B cell (primary cell): ENCODE results near the gene PCDHGA2. TPM values are rescaled to one million over a fixed set of nuclear protein-coding genes. Genes with fewer than 3 reads are reported as not detected.

Source experiments
- ATAC-seq: fragments of 200-7000 bp; cut with Tn5 transposase; one replicate; pipeline ENCODE4 v1.10.0; 2021; ENCODE audit warnings: low read depth, mild to moderate bottlenecking, moderate number of reproducible peaks, moderate library complexity
- CTCF ChIA-PET: fragments of 350-600 bp; sonication (Branson Sonifier 250); formaldehyde crosslinking; loops from one replicate; lab custom pipeline; 2021; ENCODE audit warnings: antibody characterized with exemption, inconsistent platforms; lab: Charles Lee
- POLR2A ChIA-PET: fragments of 350-600 bp; sonication (Branson Sonifier 250); formaldehyde crosslinking; loops from one replicate; lab custom pipeline; 2021; ENCODE audit warnings: antibody characterized with exemption; lab: Charles Lee
- DNase-seq: peaks from one replicate; pipeline ENCODE4 v3.0.0; 2013
- H2AFZ ChIP-seq: 2 replicates; pipeline ENCODE4 v1.6.1; 2012; ENCODE audit warnings: mild to moderate bottlenecking, low read depth, low read length; ENCODE audit not compliant: insufficient read depth, poor library complexity, severe bottlenecking
- H3K27ac ChIP-seq, 2 donors: 1 replicate in 1 of 2; 2 replicates in 1 of 2; pipeline ENCODE4 v1.5.1; 2012 to 2013; ENCODE audit warnings: low read length in 2 of 2, mild to moderate bottlenecking in 2 of 2, moderate library complexity in 1 of 2
- H3K27me3 ChIP-seq, 4 experiments: fragments of 200-600 bp in 1 of 4; sonication (generic) in 1 of 4; replicated peaks in 1 of 4; 1 replicate in 2 of 4; 2 replicates in 2 of 4; pipeline versions ENCODE4 v1.6.1 to v1.7.0; 2013 to 2016; ENCODE audit warnings: low read length in 3 of 4, mild to moderate bottlenecking in 2 of 4, mixed read lengths in 1 of 4, moderate library complexity in 1 of 4; ENCODE audit not compliant: insufficient read depth in 4 of 4, control insufficient read depth in 3 of 4; ENCODE audit errors: control extremely low read depth in 1 of 4
- H3K36me3 ChIP-seq, 2 experiments: replicated peaks in 1 of 2; 1 replicate in 1 of 2; 2 replicates in 1 of 2; pipeline versions ENCODE4 v1.6.1 to v1.7.1; 2013; ENCODE audit warnings: low read length in 1 of 2; ENCODE audit not compliant: insufficient read depth in 2 of 2, control insufficient read depth in 1 of 2; ENCODE audit errors: control extremely low read depth in 1 of 2, extremely low read depth in 1 of 2
- H3K4me1 ChIP-seq, 2 donors: fragments of 200-600 bp in 1 of 2; sonication (generic) in 1 of 2; 1 replicate in 1 of 2; 2 replicates in 1 of 2; pipeline versions ENCODE4 v1.5.1 to v1.6.1; 2013 to 2017; ENCODE audit warnings: low read length in 2 of 2; ENCODE audit not compliant: control insufficient read depth in 2 of 2, insufficient read depth in 2 of 2
- H3K4me2 ChIP-seq: replicated peaks from 2 replicates; pipeline ENCODE3; 2012; ENCODE audit warnings: mild to moderate bottlenecking, low read depth, low read length; ENCODE audit not compliant: poor library complexity, severe bottlenecking
- H3K4me3 ChIP-seq, 5 experiments: fragments of 200-600 bp in 1 of 5; sonication (generic) in 1 of 5; 1 replicate in 3 of 5; 2 replicates in 2 of 5; pipeline versions ENCODE4 v1.5.1 to v1.7.0; 2011 to 2016; ENCODE audit warnings: low read length in 4 of 5, mild to moderate bottlenecking in 4 of 5, low read depth in 2 of 5, control low read depth in 1 of 5, moderate library complexity in 1 of 5; ENCODE audit not compliant: insufficient read depth in 1 of 5; ENCODE audit errors: control extremely low read depth in 1 of 5, extremely low read depth in 1 of 5
- H3K79me2 ChIP-seq: fragments of 200-600 bp; sonication (generic); one replicate; pipeline ENCODE4 v1.6.0; 2016; ENCODE audit warnings: low read length; ENCODE audit not compliant: control insufficient read depth, insufficient read depth
- H3K9ac ChIP-seq: fragments of 200-600 bp; sonication (generic); 2 replicates; pipeline ENCODE4 v1.6.1; 2017; ENCODE audit warnings: mild to moderate bottlenecking, low read length, moderate library complexity
- H3K9me3 ChIP-seq, 3 donors: one replicate each; pipeline versions ENCODE4 v1.6.1 to v1.7.1; 2013; ENCODE audit warnings: low read length in 2 of 3; ENCODE audit not compliant: control insufficient read depth in 2 of 3, insufficient read depth in 1 of 3; ENCODE audit errors: control extremely low read depth in 1 of 3
- H4K20me1 ChIP-seq: 2 replicates; pipeline ENCODE4 v1.6.0; 2012; ENCODE audit warnings: mild to moderate bottlenecking, low read length; ENCODE audit not compliant: insufficient read depth, control insufficient read depth, poor library complexity, severe bottlenecking
- H3K27ac Mint-ChIP-seq: one replicate; pipeline ENCODE4 v1.8.0; 2021; ENCODE audit warnings: mixed read lengths
- H3K27me3 Mint-ChIP-seq: one replicate; pipeline ENCODE4 v1.8.0; 2021; ENCODE audit warnings: mixed read lengths
- H3K4me1 Mint-ChIP-seq: one replicate; pipeline ENCODE4 v1.8.0; 2021; ENCODE audit warnings: mixed read lengths
- H3K4me3 Mint-ChIP-seq: one replicate; pipeline ENCODE4 v1.8.0; 2021; ENCODE audit warnings: mixed read lengths
- H3K9me3 Mint-ChIP-seq: one replicate; pipeline ENCODE4 v1.8.0; 2022; ENCODE audit warnings: mixed read lengths; ENCODE audit not compliant: insufficient read depth
- EZH2 ChIP-seq: IDR thresholded peaks from 2 replicates; pipeline ENCODE4 v1.6.1; 2012; ENCODE audit warnings: borderline replicate concordance, low read depth, mild to moderate bottlenecking, moderate library complexity, low read length; ENCODE audit not compliant: insufficient read depth, poor library complexity, severe bottlenecking
- WGBS: methylation state at CpG from one replicate; pipeline ENCODE4 v1.1.5; 2013; ENCODE audit warnings: missing lambda C conversion rate; ENCODE audit not compliant: insufficient coverage; 5-methylcytosine and 5-hydroxymethylcytosine counted together
- intact Hi-C: fragments of 100-400 bp; cut with micrococcal nuclease; formaldehyde crosslinking; loops from one replicate; pipeline ENCODE4 v1.10.0; 2022
- polyA plus RNA-seq: library from polyadenylated mRNA; depleted of rRNA; stranded (reverse); fragments of >200 nt; gene quantifications from 2 replicates; pipeline ENCODE4 v1.2.3, GENCODE V29; 2012
- total RNA-seq, 2 donors: library from RNA; stranded (reverse); fragments of 120-200 nt in 1 of 2; gene quantifications; 1 replicate in 1 of 2; 2 replicates in 1 of 2; pipeline versions ENCODE4 v1.2.3 to v1.2.4, GENCODE V29; 2013 to 2022
- TF ChIP-seq, protein P1 (sequence below): fragments of 200-600 bp; IDR thresholded peaks from one replicate; pipeline ENCODE4 v1.8.0; 2022; ENCODE audit warnings: antibody characterized with exemption, mild to moderate bottlenecking

The PCDHGA2 gene
- total and polyA plus RNA-seq, 2 donors (not counting 1 experiment from before 2014, with no cell fraction given): 0.07 to 0.09 TPM

DNA sequence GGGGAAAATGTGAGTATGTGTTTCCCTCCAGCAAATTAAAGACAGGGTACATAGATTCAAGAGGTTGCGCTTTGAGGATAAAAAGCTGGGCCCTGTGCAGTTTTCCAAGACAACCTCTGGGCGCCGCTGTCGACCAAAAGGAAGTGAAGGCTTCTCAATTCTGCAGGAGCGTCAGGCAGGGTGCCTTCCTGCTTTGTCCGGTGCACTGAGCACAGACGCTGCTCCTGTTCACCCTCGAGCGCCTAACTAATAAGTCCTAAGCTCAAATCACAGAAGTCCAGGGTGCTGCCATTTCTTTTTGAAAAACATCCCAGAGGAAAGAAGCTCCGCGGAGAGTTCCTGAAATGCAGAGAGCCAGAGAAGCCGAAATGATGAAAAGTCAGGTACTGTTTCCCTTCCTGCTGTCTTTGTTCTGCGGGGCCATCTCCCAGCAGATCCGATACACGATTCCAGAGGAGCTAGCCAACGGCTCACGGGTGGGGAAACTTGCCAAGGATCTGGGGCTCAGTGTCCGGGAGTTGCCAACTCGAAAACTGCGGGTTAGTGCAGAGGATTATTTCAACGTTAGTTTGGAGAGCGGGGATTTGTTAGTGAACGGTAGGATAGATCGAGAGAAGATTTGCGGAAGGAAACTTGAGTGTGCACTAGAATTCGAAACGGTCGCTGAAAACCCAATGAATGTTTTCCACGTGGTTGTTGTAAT, 11.5 kb downstream of the PCDHGA2 start, which contains the start of gene PCDHGB1:
Gene PCDHGB1 (plus strand): TSS at position 183 of the 703 bp plus-strand sequence. CDS start 162 bp downstream, at position 345.
- POLR2A ChIA-PET: no interaction called here
- no peak within 1 kb of the TSS for H3K27ac ChIP-seq
- peaks cover 3% of the 10 kb centered on the region for H3K4me1 Mint-ChIP-seq
- peak within 1 kb of the TSS; percentile 28 for H3K4me2 ChIP-seq
- H3K27me3 Mint-ChIP-seq: peaks cover 58% of the 10 kb centered on the region
- TF ChIP-seq, protein P1, sequence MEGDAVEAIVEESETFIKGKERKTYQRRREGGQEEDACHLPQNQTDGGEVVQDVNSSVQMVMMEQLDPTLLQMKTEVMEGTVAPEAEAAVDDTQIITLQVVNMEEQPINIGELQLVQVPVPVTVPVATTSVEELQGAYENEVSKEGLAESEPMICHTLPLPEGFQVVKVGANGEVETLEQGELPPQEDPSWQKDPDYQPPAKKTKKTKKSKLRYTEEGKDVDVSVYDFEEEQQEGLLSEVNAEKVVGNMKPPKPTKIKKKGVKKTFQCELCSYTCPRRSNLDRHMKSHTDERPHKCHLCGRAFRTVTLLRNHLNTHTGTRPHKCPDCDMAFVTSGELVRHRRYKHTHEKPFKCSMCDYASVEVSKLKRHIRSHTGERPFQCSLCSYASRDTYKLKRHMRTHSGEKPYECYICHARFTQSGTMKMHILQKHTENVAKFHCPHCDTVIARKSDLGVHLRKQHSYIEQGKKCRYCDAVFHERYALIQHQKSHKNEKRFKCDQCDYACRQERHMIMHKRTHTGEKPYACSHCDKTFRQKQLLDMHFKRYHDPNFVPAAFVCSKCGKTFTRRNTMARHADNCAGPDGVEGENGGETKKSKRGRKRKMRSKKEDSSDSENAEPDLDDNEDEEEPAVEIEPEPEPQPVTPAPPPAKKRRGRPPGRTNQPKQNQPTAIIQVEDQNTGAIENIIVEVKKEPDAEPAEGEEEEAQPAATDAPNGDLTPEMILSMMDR: peak; percentile 31
- TF ChIP-seq EZH2: no peak
- H3K27ac Mint-ChIP-seq: no peak within 1 kb of the TSS
- peak; percentile 29 for DNase-seq
- H3K4me3 Mint-ChIP-seq: peak within 1 kb of the TSS; percentile 55
- H3K4me1 ChIP-seq: no peaks in the 10 kb centered on the region
- peak within 1 kb of the TSS; percentile 22 for H2AFZ ChIP-seq
- no peak within 1 kb of the TSS for H3K9ac ChIP-seq
- no peaks in the 10 kb centered on the region for H3K79me2 ChIP-seq
- H4K20me1 ChIP-seq: no peaks in the 10 kb centered on the region
- 32% methylated on average over 29 of the region's 29 CpGs for WGBS
- peaks cover 0 to 52% (median 26%) of the 10 kb centered on the region in 4 experiments for H3K27me3 ChIP-seq
- CTCF ChIA-PET: interaction anchor here (1.1 to 1.2 kb wide), 3 partner anchors 19 to 207 kb away, joined by 3 to 5 read pairs (median 3); partner anchors contain the start of gene PCDHGA1
- no peaks in the 10 kb centered on the region for H3K36me3 ChIP-seq
- no peak for ATAC-seq
- peak within 1 kb of the TSS in 2 of 5 experiments; percentile 21 to 44 for H3K4me3 ChIP-seq
- peaks cover 2 to 49% (median 31%) of the 10 kb centered on the region in 3 donors for H3K9me3 ChIP-seq
- peaks cover 13% of the 10 kb centered on the region for H3K9me3 Mint-ChIP-seq
- intact Hi-C loops: no loop called here

DNA sequence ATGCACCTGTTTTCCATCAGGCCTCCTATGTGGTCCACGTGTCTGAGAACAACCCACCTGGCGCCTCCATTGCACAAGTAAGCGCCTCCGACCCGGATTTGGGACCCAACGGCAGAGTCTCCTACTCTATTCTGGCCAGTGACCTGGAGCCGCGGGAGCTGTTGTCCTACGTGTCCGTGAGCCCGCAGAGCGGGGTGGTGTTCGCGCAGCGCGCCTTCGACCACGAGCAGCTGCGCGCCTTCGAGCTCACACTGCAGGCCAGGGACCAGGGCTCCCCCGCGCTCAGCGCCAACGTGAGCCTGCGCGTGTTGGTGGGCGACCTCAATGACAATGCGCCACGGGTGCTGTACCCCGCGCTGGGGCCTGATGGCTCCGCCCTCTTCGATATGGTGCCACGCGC, 13.0 kb downstream of the PCDHGA2 start:
- no peak overlapping the region for H3K27ac ChIP-seq
- ATAC-seq (no peak), DNase-seq (no peak)
- ChIA-PET POLR2A (no interaction called here), CTCF (no interaction called here)
- 44% methylated on average over 24 of the region's 36 CpGs for WGBS
- H3K36me3 ChIP-seq: no peaks in the 10 kb centered on the region
- H3K4me3 Mint-ChIP-seq: no peak overlapping the region
- H4K20me1 ChIP-seq: no peaks in the 10 kb centered on the region
- no peaks in the 10 kb centered on the region for H3K79me2 ChIP-seq
- no peak overlapping the region for H3K4me3 ChIP-seq
- H3K27ac Mint-ChIP-seq: no peak overlapping the region
- TF ChIP-seq, protein P1: no peak
- H3K27me3 Mint-ChIP-seq: peaks cover 60% of the 10 kb centered on the region
- intact Hi-C loops: no loop called here
- H3K4me2 ChIP-seq: no peak overlapping the region
- peaks cover 0 to 58% (median 29%) of the 10 kb centered on the region in 4 experiments for H3K27me3 ChIP-seq
- peaks cover 10% of the 10 kb centered on the region for H3K9me3 Mint-ChIP-seq
- H3K4me1 Mint-ChIP-seq: peaks cover 3% of the 10 kb centered on the region
- H2AFZ ChIP-seq: no peak overlapping the region
- peaks cover 2 to 48% (median 24%) of the 10 kb centered on the region in 3 donors for H3K9me3 ChIP-seq
- H3K9ac ChIP-seq: no peak overlapping the region
- no peaks in the 10 kb centered on the region for H3K4me1 ChIP-seq
